Karpas-422 (cell line): Measurements from ENCODE around the gene PHF19. TPM values are rescaled to one million over a fixed set of nuclear protein-coding genes. Genes with fewer than 3 reads are reported as not detected.
A peak's percentile ranks its signal among the peaks of the same experiment; 100 is the strongest.

ENCODE experiments used
- DNase-seq: peaks from one replicate; pipeline ENCODE4 v3.0.0-alpha.2; 2015
- H2AFZ ChIP-seq: fragments of 200-600 bp; sonication (generic); 2 replicates; pipeline ENCODE4 v1.6.1; 2014; ENCODE audit warnings: antibody characterized with exemption, low read length, mixed read lengths
- H3K27ac ChIP-seq: fragments of 200-600 bp; sonication (generic); 2 replicates; pipeline ENCODE4 v1.5.1; 2014; ENCODE audit warnings: mild to moderate bottlenecking, low read length, moderate library complexity
- H3K27me3 ChIP-seq: fragments of 200-600 bp; sonication (generic); 2 replicates; pipeline ENCODE4 v1.6.1; 2014; ENCODE audit warnings: low read length, mixed read lengths
- H3K36me3 ChIP-seq: fragments of 200-600 bp; sonication (generic); 2 replicates; pipeline ENCODE4 v1.6.1; 2014; ENCODE audit warnings: low read length, mixed read lengths; ENCODE audit not compliant: insufficient read depth
- H3K4me1 ChIP-seq: fragments of 200-600 bp; sonication (generic); 2 replicates; pipeline ENCODE4 v1.6.1; 2014; ENCODE audit warnings: mild to moderate bottlenecking, low read length, mixed read lengths
- H3K4me2 ChIP-seq: fragments of 200-600 bp; sonication (generic); 2 replicates; pipeline ENCODE4 v1.6.1; 2014; ENCODE audit warnings: low read length, low read depth, mild to moderate bottlenecking; ENCODE audit not compliant: poor library complexity, severe bottlenecking
- H3K4me3 ChIP-seq: fragments of 200-600 bp; sonication (generic); 2 replicates; pipeline ENCODE4 v1.5.1; 2014; ENCODE audit warnings: mild to moderate bottlenecking, antibody characterized with exemption, low read length, mixed read lengths
- H3K79me2 ChIP-seq: fragments of 200-600 bp; sonication (generic); 2 replicates; pipeline ENCODE4 v1.6.1; 2014; ENCODE audit warnings: mild to moderate bottlenecking, low read length, mixed read lengths
- H3K9ac ChIP-seq: fragments of 200-600 bp; sonication (generic); 2 replicates; pipeline ENCODE4 v1.6.0; 2014; ENCODE audit warnings: low read length
- H3K9me2 ChIP-seq: fragments of 200-600 bp; sonication (generic), shearing (Covaris generic); replicated peaks from 2 replicates; pipeline ENCODE4 v1.6.0; 2014; ENCODE audit warnings: mild to moderate bottlenecking, low read length, moderate library complexity; ENCODE audit not compliant: insufficient read depth
- H3K9me3 ChIP-seq: fragments of 300-700, 200-600 bp; sonication (generic); 2 replicates; pipeline ENCODE4 v1.6.1; 2014; ENCODE audit warnings: low read length, mixed read lengths
- H4K20me1 ChIP-seq: fragments of 200-600 bp; sonication (generic); 2 replicates; pipeline ENCODE4 v1.6.1; 2014; ENCODE audit warnings: mild to moderate bottlenecking, antibody characterized with exemption, low read length, low read depth; ENCODE audit not compliant: insufficient read depth
- total RNA-seq: library from RNA; depleted of rRNA; stranded (reverse); fragments of >200 nt; shearing (Covaris generic); gene quantifications from 2 replicates; pipeline ENCODE4 v1.2.3, GENCODE V29; 2014; ENCODE audit warnings: low replicate concordance

PHF19 gene
- total RNA-seq, 1 experiment from 2014 or later, result 34.8 TPM

DNA sequence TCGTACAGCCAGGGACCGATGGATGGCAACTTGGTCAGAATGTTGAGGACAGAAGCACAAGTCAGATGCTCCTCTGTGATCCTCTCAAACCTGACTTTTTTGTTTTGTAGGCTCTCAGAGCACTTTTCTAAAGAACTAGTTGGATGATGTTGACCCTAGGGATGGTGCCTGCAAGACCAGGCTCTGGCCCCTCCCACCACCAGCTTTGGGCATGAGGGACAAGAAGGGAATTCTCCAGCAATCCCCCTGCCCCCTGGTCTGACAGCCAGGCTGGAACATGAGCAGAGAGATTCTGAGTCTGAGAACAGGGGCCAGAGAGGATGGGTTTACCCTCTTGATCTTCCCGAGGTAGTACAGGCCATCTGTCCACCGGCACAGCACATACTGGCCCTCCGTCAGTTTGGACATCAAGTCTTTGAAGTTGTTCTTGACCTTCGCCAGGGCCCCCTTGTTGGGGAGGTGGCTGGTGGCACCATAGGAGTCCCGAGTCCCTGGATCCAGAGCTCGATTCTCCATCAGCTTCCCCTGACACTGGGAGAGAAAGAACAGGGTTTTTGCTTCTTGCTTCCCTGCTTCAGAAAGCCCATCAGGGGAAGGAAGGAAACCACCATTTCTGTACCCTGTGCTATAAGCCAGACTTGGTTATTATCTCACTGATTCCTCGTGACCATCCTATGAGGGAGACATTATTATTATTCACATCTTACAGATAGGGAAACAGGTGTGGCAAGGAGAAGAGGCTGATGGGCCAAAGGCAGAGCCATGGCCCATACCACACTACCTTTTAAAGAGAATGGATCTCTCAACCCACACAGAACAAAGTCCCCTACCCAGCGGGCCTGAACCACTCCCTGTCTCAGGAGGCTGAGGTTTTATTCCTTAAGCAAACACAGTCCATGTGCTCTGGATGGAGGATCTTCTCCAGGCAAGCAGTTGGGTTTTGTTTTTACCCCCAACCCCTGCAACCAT is 2.5 kb downstream of the PHF19 start:
- no peak overlapping the region for H3K4me3 ChIP-seq
- H2AFZ ChIP-seq, result no peak overlapping the region
- H3K9ac ChIP-seq, result peak overlapping the region; percentile 99
- no peaks in the 10 kb centered on the region for H3K9me3 ChIP-seq
- H3K9me2 ChIP-seq, result no peaks in the 10 kb centered on the region
- peak overlapping the region; percentile 94 for H3K4me2 ChIP-seq
- H4K20me1 ChIP-seq, result no peaks in the 10 kb centered on the region
- peaks cover 43% of the 10 kb centered on the region for H3K36me3 ChIP-seq
- H3K4me1 ChIP-seq, result peaks cover 64% of the 10 kb centered on the region
- H3K27ac ChIP-seq, result peak overlapping the region; percentile 99
- no peaks in the 10 kb centered on the region for H3K27me3 ChIP-seq
- no peak for DNase-seq
- H3K79me2 ChIP-seq, result peaks cover 16% of the 10 kb centered on the region

DNA sequence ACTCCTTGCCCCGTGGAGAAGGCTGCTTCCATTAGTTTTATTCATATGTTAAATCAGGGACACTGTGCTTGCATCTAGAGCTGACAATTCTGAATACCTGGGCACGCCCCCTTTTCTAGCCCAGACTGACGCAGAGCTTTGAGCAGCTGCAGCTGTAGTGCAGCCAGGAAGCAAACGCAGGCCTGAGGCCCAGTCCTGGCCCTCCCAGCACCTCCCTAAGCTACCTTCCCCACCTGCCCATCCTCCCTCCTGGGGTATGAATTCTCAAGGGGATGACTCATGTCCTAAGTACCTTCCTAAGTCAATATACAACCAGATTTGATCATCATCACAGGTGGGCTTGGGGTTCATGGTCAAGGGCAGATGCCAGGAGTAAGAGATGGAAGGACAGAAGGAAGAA is 3.5 kb downstream of the PHF19 start:
- Histone ChIP-seq H3K9me3 (no peaks in the 10 kb centered on the region), H3K4me1 (peaks cover 61% of the 10 kb centered on the region), H3K9ac (peak overlapping the region; percentile 26; the same call in 1 of the 2 replicates), H3K27me3 (no peaks in the 10 kb centered on the region), H4K20me1 (no peaks in the 10 kb centered on the region), H3K79me2 (peaks cover 16% of the 10 kb centered on the region), H3K4me2 (no peak overlapping the region), H3K4me3 (no peak overlapping the region), H2AFZ (no peak overlapping the region), H3K9me2 (no peaks in the 10 kb centered on the region), H3K27ac (peak overlapping the region; percentile 99), H3K36me3 (peaks cover 43% of the 10 kb centered on the region)
- peak; percentile 59 for DNase-seq

DNA sequence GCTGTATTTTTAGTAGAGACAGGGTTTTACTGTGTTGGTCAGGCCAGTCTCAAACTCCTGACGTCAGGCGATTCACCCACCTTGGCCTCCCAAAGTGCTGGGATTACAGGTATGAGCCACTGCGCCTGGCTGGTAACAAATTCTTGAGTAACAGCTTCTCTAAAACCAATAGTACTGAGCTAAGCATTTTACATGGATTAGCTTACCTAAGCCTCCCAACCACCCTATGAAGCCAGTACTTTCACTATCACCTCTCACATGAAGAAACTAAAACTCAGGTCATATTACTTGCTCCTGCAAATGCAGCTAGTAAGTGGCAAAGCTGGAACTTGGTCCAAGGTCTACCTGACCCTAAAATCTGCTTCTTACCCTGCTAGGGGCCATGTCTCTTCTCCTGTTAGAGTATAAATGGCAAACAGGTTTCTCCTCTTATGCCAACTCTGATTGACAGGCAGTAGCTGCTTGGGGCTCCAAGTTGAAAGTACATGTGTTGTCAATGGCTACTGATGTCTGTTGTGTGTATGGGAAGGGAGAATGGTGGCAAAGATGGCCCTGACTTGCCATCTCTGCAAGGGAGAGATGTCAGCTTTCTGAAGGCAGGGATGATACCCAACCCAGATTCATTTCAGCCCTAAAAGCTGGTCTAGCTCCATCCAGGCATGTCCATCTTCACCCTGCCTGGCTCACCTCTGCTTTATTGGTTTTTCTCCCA is 4.0 kb downstream of the PHF19 start:
- Histone ChIP-seq H4K20me1 (no peaks in the 10 kb centered on the region), H3K9ac (no peak overlapping the region), H3K79me2 (peaks cover 16% of the 10 kb centered on the region), H3K9me3 (no peaks in the 10 kb centered on the region), H2AFZ (no peak overlapping the region), H3K9me2 (no peaks in the 10 kb centered on the region), H3K4me2 (no peak overlapping the region), H3K36me3 (peaks cover 41% of the 10 kb centered on the region), H3K4me3 (no peak overlapping the region), H3K27me3 (no peaks in the 10 kb centered on the region), H3K4me1 (peaks cover 61% of the 10 kb centered on the region), H3K27ac (peak overlapping the region; percentile 99)
- DNase-seq, result no peak

DNA sequence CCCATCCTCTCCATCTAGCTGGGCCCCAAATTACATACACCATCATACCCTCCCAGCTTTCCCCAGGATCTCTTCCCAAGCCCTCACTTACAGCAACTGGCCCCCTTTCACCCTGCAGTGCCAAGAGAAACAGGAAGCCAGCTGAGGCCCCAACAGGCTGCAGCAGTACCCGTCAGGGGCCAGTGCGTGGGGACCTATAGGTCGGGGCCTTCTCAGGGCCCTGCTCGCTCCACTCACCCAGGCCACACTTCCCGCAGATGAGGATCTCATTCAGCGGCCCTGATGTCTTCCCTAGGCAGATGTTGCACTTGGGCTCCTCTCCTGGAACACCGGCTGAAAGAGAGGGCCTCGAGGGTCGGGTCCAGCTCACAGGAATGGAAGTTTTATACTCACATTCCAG is 6.8 kb downstream of the PHF19 start:
- H3K79me2 ChIP-seq, result peaks cover 3% of the 10 kb centered on the region
- H3K36me3 ChIP-seq, result peaks cover 52% of the 10 kb centered on the region
- 0 out of 2 replicates have a peak overlapping the region, but pooled peaks have one; percentile 23 for H3K9ac ChIP-seq
- H3K4me2 ChIP-seq, result no peak overlapping the region
- peaks cover 47% of the 10 kb centered on the region for H3K4me1 ChIP-seq
- H3K27me3 ChIP-seq, result no peaks in the 10 kb centered on the region
- H4K20me1 ChIP-seq, result no peaks in the 10 kb centered on the region
- peak overlapping the region; percentile 66 for H3K27ac ChIP-seq
- DNase-seq, result no peak
- H3K9me3 ChIP-seq, result no peaks in the 10 kb centered on the region
- no peak overlapping the region for H2AFZ ChIP-seq
- H3K9me2 ChIP-seq, result no peaks in the 10 kb centered on the region
- no peak overlapping the region for H3K4me3 ChIP-seq

DNA sequence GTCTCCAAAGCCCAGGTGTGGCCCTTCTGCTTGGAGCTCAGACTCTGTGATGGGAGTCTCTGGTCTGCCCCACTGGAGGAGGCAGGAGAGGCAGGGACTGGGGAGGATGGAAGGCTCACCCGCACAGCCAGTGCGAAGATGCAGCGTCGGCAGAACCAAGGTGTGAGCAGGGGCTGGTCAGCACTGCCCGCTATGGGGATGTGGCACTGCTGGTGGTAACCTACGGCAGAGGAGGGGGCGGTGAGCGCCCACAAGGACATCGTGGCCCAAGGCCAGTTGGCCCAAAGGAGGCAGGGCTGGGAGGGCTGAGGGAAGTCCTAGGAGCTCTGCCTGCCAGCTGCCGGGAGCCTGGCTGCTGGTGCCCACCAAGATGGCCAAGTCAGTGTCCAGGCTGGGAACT is 7.3 kb downstream of the PHF19 start:
- Histone ChIP-seq H3K36me3 (peaks cover 50% of the 10 kb centered on the region), H3K4me2 (peak overlapping the region; percentile 73), H2AFZ (no peak overlapping the region), H3K27ac (peak overlapping the region; percentile 66), H3K4me1 (peaks cover 42% of the 10 kb centered on the region), H3K9me2 (no peaks in the 10 kb centered on the region), H3K9ac (peak overlapping the region; percentile 64; the same call in 1 of the 2 replicates), H3K27me3 (no peaks in the 10 kb centered on the region), H3K9me3 (no peaks in the 10 kb centered on the region), H3K4me3 (peak overlapping the region; percentile 53; the same call in 1 of the 2 replicates), H4K20me1 (no peaks in the 10 kb centered on the region), H3K79me2 (no peaks in the 10 kb centered on the region)
- no peak for DNase-seq

DNA sequence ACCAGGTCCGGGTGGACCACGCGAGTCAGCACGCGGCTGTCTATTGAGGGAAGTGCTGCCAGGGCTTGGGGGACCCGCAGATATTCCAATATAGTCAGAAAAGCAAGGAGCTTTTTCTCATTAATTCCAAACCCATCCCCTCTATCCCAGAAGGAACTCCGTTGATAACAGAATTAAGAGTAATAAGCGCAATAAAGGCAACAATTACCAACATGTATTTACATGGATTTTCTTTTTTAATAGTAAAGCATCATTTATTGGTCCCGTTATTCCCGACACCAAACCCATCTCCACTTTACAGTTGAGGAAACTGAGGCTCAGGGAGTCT is 7.7 kb downstream of the PHF19 start:
- Histone ChIP-seq H3K36me3 (peaks cover 47% of the 10 kb centered on the region), H2AFZ (no peak overlapping the region), H3K4me3 (peak overlapping the region; percentile 53; the same call in 1 of the 2 replicates)

DNA sequence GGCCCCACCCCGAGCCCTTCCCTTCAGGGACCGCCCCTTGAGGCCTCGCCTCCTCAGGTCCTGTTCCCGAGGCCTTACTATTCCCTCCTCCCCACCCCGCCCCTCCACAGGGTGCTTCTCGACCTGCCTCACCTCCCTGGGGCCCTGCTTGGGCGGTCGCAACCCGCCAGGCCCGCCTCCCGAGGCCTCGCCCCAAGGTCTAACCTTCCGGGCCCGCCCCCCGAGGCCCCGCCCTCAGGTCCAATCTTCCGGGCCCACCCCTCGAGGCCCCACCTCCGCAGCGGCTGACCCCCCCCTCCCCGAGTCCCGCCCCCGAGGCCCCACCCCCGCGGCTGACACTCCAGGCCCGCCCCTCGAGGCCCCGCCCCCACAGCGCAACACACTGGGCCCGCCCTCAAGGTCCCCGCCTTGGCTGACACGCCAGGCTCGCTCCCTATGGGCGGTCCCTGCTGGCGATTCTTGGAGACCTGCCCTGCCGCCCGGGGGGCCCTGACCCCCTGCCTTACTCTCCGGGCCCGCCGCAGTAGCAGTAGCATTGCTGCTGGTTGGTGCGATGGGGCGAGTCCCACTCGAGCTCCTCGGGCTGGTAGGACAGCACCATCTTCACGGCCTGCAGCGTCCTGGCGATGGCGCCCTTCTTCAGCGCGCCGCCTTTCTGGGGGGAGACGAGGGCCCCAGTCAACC is 8.2 kb downstream of the PHF19 start:
- no peaks in the 10 kb centered on the region for H3K27me3 ChIP-seq
- H3K36me3 ChIP-seq, result peaks cover 47% of the 10 kb centered on the region
- no peak overlapping the region for H2AFZ ChIP-seq
- no peaks in the 10 kb centered on the region for H3K9me2 ChIP-seq
- peak overlapping the region; percentile 66 for H3K27ac ChIP-seq
- peaks cover 33% of the 10 kb centered on the region for H3K4me1 ChIP-seq
- DNase-seq, result peak; percentile 100
- H3K4me2 ChIP-seq, result peak overlapping the region; percentile 73
- peak overlapping the region; percentile 64 for H3K9ac ChIP-seq
- peak overlapping the region; percentile 53; the same call in 1 of the 2 replicates for H3K4me3 ChIP-seq
- no peaks in the 10 kb centered on the region for H3K9me3 ChIP-seq
- H3K79me2 ChIP-seq, result no peaks in the 10 kb centered on the region
- H4K20me1 ChIP-seq, result no peaks in the 10 kb centered on the region

More for the DNA sequence above, 7.7 kb downstream of the PHF19 start:
- no peaks in the 10 kb centered on the region for H3K9me3 ChIP-seq
- peaks cover 38% of the 10 kb centered on the region for H3K4me1 ChIP-seq
- peak overlapping the region; percentile 64 for H3K9ac ChIP-seq
- DNase-seq, result no peak
- peak overlapping the region; percentile 73 for H3K4me2 ChIP-seq
- H3K27ac ChIP-seq, result peak overlapping the region; percentile 66
- H4K20me1 ChIP-seq, result no peaks in the 10 kb centered on the region
- H3K27me3 ChIP-seq, result no peaks in the 10 kb centered on the region
- no peaks in the 10 kb centered on the region for H3K9me2 ChIP-seq
- no peaks in the 10 kb centered on the region for H3K79me2 ChIP-seq
